GM19397 (cell line): Measurements from ENCODE around the gene DNAJB9.
A peak's percentile ranks its signal among the peaks of the same experiment; 100 is the strongest.

Experiments
- ATAC-seq: cut with Tn5 transposase; IDR thresholded peaks from one replicate; pipeline ENCODE4 v1.9.1; 2021; ENCODE audit warnings: mild to moderate bottlenecking, moderate library complexity; ENCODE audit not compliant: unreplicated experiment

Gene DNAJB9

DNA sequence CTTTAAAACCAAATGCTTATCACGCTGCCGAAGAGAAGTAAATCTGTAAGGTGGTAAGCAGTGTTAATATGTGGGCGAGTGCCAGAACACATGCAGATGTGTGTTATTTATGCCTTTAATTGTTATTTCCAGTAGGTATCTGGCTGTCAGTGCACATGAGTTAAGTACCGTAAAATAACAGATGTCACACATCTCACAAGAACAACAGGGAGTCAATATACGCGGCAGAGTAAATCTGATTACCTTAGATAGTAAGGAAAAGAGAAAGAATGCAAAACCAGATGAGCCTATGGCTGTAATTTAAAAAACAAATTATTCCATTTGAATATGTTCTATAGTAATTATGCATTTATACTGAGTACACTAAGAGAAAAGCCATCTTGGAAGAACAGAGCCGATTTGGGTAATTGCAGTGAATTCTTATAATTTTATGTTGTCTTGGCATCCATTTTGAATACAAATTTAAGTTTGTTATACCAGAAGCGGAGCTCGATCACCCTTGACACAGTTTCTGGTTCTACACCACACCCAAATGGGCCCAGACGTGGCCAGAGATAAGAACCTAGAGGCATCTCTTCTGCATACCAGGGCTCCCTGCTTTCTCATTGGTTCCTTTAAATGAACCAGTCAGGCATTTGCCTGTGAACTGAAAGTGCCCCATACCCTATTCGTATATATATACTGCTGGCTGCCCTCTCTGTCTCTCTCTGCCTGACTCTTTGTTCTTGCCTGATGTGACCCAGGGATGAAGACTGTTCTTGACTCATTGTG lies 34.8 kb downstream of the DNAJB9 start:
- no peak for ATAC-seq

DNA sequence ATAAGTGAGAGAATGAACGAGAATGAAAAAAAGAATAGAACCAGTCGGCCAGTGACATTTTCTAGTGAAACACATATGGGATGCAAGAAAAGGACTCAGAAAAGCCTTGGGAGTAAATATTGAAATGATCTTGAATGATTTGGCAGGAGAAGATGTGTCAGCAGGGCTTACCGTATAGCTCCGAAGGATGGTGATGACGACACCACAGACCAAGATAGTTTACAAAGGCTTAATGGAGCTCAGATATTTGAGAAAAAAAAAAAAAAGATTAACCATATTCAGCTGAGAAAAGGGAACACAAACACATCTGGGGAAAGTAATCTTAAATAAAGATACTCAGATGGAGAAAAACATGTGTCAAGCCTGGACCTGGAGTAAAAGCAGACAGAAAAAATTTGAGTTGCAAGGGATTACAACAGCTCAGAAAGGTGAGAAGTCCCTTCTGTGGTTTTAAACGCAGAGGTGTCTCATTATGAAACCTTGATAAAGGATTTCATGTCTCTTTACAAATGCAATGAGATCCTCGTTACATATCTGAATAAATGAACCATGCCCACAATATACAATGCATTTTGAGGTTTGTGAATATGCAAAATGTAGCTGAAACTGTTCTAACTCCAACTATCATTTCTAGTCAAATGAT lies 36.0 kb downstream of the DNAJB9 start:
- no peak for ATAC-seq

DNA sequence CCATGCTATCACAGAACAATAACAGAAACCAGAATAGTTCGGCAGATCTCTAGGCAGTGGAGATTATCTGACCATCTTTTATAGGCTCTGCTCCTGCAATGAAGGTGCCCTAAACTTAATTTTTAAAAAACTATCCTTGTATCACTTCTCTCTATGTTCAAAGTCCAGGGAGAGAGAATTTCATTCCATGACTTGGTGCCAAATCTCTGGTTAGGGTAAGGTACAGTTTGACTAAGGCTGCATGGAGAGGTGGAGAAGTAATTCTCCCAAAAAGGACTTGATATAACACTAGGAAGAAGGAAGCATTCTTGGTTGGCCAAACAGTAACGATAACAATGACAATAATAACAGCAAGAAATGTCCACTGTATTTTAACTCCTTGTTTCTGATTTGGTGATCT lies 40.0 kb downstream of the DNAJB9 start:
- ATAC-seq, result no peak

DNA sequence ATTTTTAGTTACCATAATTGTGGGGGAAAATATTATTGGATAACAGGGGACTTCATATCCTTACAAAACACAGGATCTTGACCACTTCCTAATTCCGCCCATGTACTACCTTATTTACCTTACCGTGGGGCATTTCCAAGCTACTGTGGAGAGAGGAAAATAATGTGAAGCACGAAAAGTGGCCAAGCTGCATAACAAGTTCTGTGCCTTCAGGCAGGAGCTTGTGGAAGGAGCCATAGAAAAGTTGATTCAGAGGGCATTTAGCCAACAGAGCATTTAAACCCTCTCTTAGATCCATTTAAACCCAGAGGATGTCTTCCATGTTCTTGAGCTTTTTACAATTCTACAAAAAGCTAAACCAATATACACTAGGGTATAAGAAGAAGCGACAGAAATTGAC lies 41.6 kb downstream of the DNAJB9 start:
- ATAC-seq, result no peak

DNA sequence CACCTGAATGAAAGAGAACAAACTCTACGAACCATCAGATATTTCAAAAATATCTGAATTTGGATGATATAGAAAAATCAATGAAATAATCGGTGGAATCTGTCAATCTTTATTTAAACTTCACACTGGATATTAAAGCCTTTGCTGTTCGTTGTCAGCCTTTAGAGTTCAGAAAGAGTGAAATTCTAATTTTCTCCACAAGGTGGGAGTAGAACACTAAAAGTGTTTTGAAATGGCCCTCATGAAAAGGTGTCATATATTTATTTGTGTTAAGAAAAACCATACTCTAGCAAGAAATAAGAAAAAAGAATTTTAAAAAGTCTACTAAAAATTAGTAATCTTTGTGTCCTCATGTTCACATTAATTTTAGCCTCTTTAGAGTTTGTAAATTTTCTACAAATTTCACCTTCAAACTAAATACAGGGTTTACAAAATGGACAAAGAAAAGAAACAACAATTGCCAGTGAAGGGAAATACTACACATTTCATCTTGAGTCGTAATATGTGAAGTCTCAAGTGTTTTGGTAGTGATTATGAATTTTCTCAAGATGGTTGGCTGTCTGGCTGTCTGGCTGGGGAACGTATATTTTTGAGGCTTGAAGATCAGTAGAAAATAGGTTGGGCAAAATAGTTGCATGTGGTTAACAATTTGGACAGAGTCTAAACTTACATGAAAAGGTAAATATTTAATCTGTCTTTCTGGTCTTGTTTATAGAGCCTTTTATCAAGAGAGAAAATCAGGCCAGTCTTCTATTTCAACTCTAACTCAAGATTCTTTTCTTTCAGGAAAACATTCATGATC lies 43.7 kb downstream of the DNAJB9 start:
- ATAC-seq, result no peak

DNA sequence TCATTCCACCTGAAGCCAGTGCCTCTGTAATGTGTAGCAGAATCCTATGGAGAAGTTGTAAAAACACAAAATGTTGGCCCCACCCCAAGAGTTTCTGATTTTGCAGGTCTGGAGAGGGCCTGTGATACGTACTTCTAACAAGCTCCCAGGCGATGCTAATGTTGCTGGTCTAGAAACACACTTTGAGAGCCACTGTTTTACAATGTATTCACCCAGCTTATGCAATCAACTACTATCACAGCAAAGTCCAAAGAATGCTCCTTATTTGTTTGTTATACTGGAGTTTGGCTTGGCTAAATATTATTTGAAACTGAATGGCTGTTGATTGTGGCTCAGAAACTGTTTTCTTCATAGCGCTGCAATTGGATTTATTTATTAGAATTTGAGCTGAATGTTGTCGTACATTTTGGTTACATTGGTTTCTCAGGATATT lies 44.3 kb downstream of the DNAJB9 start:
- ATAC-seq, result no peak

DNA sequence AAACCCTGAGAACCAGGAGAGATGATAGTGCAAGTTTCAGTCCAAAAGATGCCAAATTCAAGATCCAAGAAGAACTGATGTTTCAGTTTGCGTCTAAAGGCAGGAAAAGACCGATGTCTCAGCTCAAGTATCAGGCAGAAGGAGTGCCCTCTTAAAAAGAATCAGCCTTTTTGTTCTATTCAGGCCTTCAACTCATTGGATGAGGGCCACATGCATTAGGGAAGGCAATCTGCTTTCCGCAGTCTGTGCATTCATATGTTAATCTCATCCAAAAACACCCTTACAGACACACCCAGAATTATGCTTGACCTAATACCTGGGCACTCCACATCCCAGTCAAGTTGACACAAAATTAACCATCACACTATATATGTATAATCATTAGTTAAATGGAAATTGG lies 45.2 kb downstream of the DNAJB9 start:
- ATAC-seq, result no peak

DNA sequence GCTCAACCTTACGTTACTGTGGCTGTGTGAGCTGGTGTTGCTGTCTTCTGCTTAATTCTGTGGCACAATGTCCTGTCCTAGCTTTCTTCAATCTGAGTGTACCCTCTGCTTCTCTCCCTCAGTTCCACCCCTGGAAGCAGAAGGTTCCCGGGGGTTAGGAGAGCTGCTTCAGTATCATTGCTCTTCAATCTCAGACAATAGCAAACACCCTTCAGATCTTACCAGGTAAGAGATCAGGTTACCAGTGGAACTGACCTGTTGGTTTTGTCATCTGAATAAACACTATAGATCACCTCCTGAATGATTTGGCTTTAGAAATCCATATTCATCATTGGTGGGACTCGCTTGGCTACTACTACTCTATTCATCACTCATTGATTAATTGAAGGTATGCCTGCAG lies 48.4 kb downstream of the DNAJB9 start:
- no peak for ATAC-seq

DNA sequence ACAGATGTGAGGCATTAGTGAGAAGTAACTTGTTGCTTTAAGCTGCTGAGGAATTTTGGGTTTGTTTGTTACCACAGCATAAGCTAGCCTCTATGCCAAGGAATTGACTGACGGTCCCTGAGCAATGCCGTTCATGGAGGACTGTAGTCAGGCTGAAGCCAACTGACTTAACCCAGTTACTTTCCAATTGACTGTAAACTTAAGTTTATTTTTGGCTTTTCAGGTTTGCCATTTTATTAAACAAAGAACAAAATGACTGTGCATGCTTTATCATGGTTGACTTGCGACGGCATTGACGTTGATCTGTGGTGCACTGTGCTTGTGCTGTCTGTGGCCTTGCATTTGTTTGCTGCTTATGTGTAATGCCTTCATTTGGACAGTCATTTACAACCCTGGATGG lies 53.5 kb downstream of the DNAJB9 start:
- peak; percentile 65 for ATAC-seq
